IPS DF 4.7 (cell line): ENCODE results near the gene SSC5D.

Experiments used
- DNase-seq: peaks from one replicate; pipeline ENCODE4 v3.0.0-alpha.2; 2013; ENCODE audit warnings: low spot score; ENCODE audit errors: extremely low read depth

Gene SSC5D

GRCh38 chr19:55454787-55455243, 33.4 kb upstream of the SSC5D start:
- DNase-seq, result no peak

- no peak for DNase-seq
Measured at GRCh38 chr19:55455576-55456235, 32.5 kb upstream of the SSC5D start.

GRCh38 chr19:55456347-55456746, 31.9 kb upstream of the SSC5D start:
- no peak for DNase-seq

GRCh38 chr19:55457683-55458457, 30.4 kb upstream of the SSC5D start:
- no peak for DNase-seq

- DNase-seq, result no peak
Measured at GRCh38 chr19:55459551-55459949, 28.7 kb upstream of the SSC5D start.

GRCh38 chr19:55459950-55460657, 28.1 kb upstream of the SSC5D start:
- no peak for DNase-seq

- no peak for DNase-seq
Measured at GRCh38 chr19:55460670-55461258, 27.5 kb upstream of the SSC5D start.

GRCh38 chr19:55461259-55461973, 26.8 kb upstream of the SSC5D start, which contains the start of gene ISOC2:
TSS of gene ISOC2 (minus strand) at chr19:55461642. CDS start at chr19:55456486, 5,156 bp downstream.
- DNase-seq, result peak; percentile 95

- no peak for DNase-seq
Measured at GRCh38 chr19:55461974-55462626, 26.1 kb upstream of the SSC5D start.

- no peak for DNase-seq
Measured at GRCh38 chr19:55462722-55463121, 25.5 kb upstream of the SSC5D start.

- DNase-seq, result no peak
Measured at GRCh38 chr19:55463583-55464031, 24.6 kb upstream of the SSC5D start.

GRCh38 chr19:55464039-55464661, 24.1 kb upstream of the SSC5D start:
- no peak for DNase-seq

GRCh38 chr19:55464662-55465054, 23.6 kb upstream of the SSC5D start, which contains the start of gene C19orf85:
TSS of gene C19orf85 (minus strand) at chr19:55464751. CDS start at chr19:55464554, 197 bp downstream.
- DNase-seq, result no peak

- DNase-seq, result no peak
Measured at GRCh38 chr19:55465460-55466240, 22.6 kb upstream of the SSC5D start.

GRCh38 chr19:55466241-55466614, 22.0 kb upstream of the SSC5D start:
- DNase-seq, result no peak

GRCh38 chr19:55467236-55468053, 20.8 kb upstream of the SSC5D start:
- no peak for DNase-seq

GRCh38 chr19:55468054-55468393, 20.2 kb upstream of the SSC5D start:
- DNase-seq, result no peak

GRCh38 chr19:55471266-55471665, 17.0 kb upstream of the SSC5D start:
- DNase-seq, result no peak
